ENCODE measurements around the gene DTX3.

Gene DTX3

GRCh38 chr12:57613427-57614109 lies 8.9 kb downstream of the DTX3 start:
- H3K4me3 ChIP-seq (ENCODE audit: low read depth in 1 of 2, low read length in 1 of 2) = no peak overlapping the region
- TF ChIP-seq CTCF (IDR thresholded peaks at IDR 0.05) = no peak
- H3K36me3 ChIP-seq = no peaks in the 10 kb centered on the region
- H3K27ac ChIP-seq = no peak overlapping the region
- no peaks in the 10 kb centered on the region for H3K9me3 ChIP-seq
- H3K27me3 ChIP-seq = peaks cover 100% of the 10 kb centered on the region
- H3K4me1 ChIP-seq (ENCODE audit: control insufficient read depth in 1 of 2, insufficient read depth in 1 of 2, low read depth in 1 of 2, low read length in 1 of 2) = peaks cover 0 to 12% of the 10 kb centered on the region in 2 experiments

- H3K27ac ChIP-seq = no peak overlapping the region
- H3K4me3 ChIP-seq (ENCODE audit: low read depth in 1 of 2, low read length in 1 of 2) = no peak overlapping the region
- peaks cover 100% of the 10 kb centered on the region for H3K27me3 ChIP-seq
- no peaks in the 10 kb centered on the region for H3K36me3 ChIP-seq
- no peak for TF ChIP-seq CTCF (IDR thresholded peaks at IDR 0.05)
- no peaks in the 10 kb centered on the region for H3K9me3 ChIP-seq
- peaks cover 1 to 13% of the 10 kb centered on the region in 2 experiments for H3K4me1 ChIP-seq (ENCODE audit: control insufficient read depth in 1 of 2, insufficient read depth in 1 of 2, low read depth in 1 of 2, low read length in 1 of 2)
Observed at GRCh38 chr12:57614178-57614947, 9.7 kb downstream of the DTX3 start.

- no peak overlapping the region for H3K4me3 ChIP-seq (ENCODE audit: low read depth in 1 of 2, low read length in 1 of 2)
- no peak overlapping the region for H3K27ac ChIP-seq
- H3K4me1 ChIP-seq (ENCODE audit: control insufficient read depth in 1 of 2, insufficient read depth in 1 of 2, low read depth in 1 of 2, low read length in 1 of 2) = peaks cover 3 to 19% of the 10 kb centered on the region in 2 experiments
- H3K9me3 ChIP-seq = no peaks in the 10 kb centered on the region
- H3K27me3 ChIP-seq = peaks cover 100% of the 10 kb centered on the region
- H3K36me3 ChIP-seq = no peaks in the 10 kb centered on the region
- no peak for TF ChIP-seq CTCF (IDR thresholded peaks at IDR 0.05)
Observed at GRCh38 chr12:57614948-57615500, 10.4 kb downstream of the DTX3 start.

GRCh38 chr12:57615637-57616036 lies 11.0 kb downstream of the DTX3 start:
- no peaks in the 10 kb centered on the region for H3K36me3 ChIP-seq
- H3K27me3 ChIP-seq = peaks cover 100% of the 10 kb centered on the region
- no peak overlapping the region for H3K4me3 ChIP-seq (ENCODE audit: low read depth in 1 of 2, low read length in 1 of 2)
- H3K9me3 ChIP-seq = no peaks in the 10 kb centered on the region
- H3K27ac ChIP-seq = no peak overlapping the region
- no peak for TF ChIP-seq CTCF (IDR thresholded peaks at IDR 0.05)
- H3K4me1 ChIP-seq (ENCODE audit: control insufficient read depth in 1 of 2, insufficient read depth in 1 of 2, low read depth in 1 of 2, low read length in 1 of 2) = peaks cover 6 to 21% of the 10 kb centered on the region in 2 experiments

- Histone ChIP-seq H3K36me3 (no peaks in the 10 kb centered on the region), H3K4me1 (ENCODE audit: control insufficient read depth in 1 of 2, insufficient read depth in 1 of 2, low read depth in 1 of 2, low read length in 1 of 2) (peaks cover 15 to 21% of the 10 kb centered on the region in 2 experiments), H3K27ac (no peak overlapping the region), H3K4me3 (ENCODE audit: low read depth in 1 of 2, low read length in 1 of 2) (no peak overlapping the region), H3K9me3 (no peaks in the 10 kb centered on the region), H3K27me3 (peaks cover 100% of the 10 kb centered on the region)
- TF ChIP-seq CTCF (IDR thresholded peaks at IDR 0.05) = no peak
Observed at GRCh38 chr12:57616383-57617101, 11.9 kb downstream of the DTX3 start.
